ENCODE data around the gene POC1B.

The POC1B gene

DNA sequence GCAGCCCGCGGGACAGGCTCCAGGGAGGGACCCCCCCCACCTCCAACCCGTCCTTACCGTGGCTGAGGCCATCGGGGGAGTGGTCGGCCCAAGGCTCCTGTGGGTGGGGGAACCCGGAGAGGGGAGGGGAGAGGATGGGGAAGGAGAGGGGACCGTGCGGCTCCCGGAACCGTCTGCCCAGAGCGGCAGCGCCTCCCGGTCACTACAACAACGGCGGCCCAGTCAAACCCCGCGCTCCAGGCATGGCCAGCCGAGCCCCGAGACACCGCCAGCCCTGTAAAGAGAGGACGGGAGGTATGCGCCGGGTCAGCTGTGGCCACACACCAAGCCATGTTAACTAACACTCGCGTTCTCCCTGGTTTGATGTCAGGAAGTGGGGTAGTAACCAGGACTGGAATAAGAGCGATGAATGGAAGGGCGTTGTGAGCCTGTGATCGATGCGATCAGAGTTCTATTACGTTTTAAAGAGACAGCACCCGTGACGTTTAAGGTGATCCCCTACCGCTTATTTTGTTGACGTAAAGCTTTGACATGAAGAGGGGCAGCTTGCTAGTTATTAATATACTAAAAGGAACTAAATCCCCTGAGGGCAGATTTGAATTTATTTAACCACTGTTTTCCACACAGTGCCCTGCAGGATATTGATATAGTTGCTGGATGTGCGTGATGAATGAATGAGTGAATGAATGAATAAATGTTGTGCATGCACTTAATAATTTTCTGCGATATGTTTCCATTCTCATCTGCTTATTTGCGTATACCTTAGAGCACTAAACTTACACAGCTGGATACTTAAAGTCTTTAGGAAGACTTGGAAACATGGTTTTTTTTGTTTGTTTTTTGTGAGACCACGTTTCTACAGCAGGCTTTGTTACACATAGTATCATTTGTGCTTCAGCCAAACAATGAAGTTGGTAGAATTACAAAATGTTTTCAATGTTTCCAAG lies at the start of gene POC1B:
Gene POC1B (minus strand): TSS at position 224 of the 947 bp plus-strand sequence. CDS start 152 bp downstream, at position 72.
- DNase-seq = peak; percentile 85

DNA sequence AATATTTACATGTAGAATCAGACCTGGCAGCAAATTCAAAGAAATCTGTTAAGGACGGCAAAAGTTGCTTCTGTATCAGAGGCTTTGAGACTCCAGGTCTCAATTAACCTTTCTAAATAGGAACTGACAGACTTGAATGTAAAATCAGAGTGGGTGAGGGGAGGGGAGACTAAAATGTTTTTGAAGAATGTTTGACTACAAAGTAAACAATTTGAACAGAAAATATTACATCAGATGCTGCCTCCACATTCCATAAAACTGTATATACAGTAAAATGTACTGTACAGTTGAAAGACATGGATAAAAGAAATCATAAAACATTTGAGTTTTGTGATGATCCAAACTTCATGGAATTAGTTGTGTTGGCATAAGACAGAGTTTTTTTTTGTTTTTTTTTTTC lies 49.5 kb upstream of the POC1B start:
- DNase-seq = no peak

DNA sequence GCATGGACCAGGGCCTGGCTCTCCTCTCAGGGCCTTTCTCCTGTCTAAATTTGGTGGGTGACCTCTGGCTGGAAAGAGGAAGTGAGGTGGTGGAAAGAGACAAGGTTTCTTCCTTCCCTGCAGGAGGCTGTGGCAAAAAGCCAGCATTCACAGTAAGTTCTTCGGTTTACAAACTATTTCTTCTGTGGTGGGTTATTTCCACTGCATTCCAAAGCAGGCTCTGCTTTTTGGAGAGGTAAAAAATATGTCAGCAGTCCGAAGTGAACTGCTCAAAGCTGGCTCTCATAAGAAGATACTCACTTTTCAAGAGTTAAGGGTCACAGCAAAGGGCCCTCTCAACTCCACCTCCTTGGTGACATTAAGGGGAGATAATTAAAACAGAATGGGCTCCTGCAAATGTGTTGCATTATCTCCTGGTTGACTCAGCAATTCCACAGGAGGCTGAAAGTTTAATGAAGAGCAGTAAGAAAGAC lies 48.9 kb upstream of the POC1B start:
- DNase-seq = no peak

DNA sequence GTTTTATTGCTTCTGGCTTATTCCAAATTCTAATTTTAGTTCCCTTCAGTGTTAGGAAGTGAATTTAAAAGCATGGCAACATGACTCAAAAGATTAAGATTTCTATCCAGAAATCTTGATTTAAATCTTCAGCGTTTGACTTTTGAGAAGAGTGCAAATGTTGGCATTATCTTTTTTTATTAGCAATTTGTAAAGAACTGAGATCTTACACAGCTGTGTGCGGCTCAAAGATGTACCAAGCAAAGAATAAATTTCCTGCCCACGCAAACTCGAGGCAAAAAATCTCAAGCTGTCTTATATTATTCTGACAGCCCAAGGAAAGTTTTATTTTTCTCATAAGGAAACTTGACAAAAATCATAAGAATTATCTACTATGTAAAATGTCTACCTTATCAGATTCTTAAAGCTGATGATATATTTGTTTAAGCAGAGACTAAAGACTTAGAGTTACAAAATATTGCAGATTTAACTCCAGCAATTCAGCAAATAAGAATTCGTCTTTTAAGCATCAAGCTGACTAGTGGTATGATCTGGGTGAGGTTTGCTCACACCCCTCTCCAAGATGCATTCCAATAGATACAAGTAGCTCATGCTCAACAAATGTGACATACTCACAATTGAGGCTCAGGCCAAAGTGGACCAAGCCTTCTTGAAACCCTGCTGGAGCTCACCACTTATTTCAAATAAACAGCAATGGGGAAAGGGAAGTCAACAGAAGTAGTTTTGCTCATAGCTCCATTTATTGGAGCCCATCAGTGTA lies 47.4 kb upstream of the POC1B start:
- no peak for DNase-seq

DNA sequence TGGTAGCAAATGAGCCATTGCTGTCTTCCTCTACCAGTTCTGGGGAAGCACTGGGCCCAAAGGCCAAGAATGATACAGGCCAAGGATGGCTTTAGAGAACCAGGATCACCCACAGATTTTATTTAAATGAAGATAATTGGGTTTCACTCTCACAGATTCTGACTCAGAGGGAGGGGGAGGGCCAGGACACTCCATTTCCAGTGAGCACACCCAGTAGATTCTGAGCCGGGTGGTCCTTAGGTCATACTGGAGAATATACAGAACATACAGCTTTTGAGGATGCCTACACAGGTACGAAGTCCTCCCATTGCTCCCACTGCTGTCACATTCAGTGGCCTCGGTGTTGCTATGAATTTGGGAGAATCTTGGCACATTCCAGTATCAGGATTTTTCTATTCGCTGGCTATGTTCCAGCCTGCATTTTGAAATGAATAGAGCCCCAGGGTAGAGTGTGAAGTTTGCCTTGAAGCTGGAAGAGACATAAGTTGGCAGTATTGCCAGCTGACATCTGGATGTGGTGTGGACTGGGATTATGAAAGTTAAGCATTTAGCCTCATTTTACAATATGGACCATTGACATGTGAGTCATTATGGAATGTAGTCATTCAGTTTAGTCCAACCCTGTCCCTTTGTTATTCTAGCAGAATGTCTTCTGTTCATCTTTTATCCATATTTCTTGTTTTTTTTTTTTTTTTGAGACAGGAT lies 45.8 kb upstream of the POC1B start:
- no peak for DNase-seq

DNA sequence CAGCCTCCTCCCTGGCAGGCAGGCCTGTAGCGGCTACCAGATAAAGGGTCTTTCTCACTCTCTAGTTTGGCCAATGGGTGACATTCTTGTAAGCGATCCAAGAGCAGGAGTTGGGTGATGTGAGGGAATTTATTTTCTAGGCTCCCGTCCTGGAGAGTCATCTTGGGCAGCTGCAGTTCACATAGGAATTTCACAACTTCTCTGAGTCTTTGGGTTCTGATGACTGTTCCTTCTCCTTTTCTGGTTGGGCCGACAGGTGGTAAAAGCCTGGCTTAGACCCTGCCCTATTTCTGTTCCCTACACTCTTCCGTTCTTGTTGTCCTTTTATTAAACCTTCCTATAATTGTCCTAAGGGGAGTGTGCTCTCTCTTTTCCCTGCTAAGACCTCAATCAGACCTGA lies 42.6 kb upstream of the POC1B start:
- DNase-seq = no peak

DNA sequence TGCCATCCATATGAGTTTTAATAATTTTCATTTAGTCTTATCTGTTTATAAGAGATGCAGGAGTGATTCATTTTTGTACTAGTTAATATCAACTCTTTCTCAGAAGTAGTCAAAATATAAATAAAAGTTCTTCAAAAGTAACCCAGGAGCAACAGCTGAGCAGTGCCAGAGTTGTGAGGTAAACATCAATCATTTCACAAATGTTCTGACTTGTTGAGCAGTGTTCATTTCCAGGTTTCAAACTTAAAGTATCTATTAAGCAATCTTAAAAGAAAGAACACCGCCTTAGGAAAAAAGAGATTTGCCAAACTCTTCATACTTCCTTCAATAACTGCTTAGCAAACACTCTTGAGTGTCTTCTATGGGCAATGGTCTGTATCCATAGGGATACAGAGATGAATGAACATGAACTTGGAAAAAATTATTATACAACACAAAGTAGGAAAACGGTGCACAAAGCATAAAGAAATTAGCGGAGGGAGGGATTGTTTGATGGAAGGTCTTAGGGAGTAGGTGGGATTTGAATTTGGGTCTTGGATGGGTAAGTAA lies 41.9 kb upstream of the POC1B start:
- no peak for DNase-seq

DNA sequence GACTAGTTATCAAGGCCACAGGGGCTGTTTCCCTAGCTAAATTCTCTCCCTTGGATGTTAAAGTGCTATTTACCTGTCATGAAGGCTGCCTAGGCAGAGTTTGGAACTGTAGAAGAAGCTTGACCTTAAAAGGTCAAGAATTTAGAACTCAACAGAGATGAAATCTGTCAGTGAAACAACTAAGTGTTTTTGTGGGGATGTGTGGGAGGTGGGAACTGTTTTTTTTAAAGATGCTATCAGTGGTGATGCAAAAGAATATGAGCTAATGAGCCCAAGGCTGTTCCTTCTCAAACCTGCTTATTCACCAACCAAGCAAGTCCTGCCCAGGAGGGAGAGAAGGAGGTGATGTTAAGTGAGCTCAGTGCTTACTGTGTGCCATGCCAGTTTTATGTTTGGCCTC lies 40.8 kb upstream of the POC1B start:
- no peak for DNase-seq

DNA sequence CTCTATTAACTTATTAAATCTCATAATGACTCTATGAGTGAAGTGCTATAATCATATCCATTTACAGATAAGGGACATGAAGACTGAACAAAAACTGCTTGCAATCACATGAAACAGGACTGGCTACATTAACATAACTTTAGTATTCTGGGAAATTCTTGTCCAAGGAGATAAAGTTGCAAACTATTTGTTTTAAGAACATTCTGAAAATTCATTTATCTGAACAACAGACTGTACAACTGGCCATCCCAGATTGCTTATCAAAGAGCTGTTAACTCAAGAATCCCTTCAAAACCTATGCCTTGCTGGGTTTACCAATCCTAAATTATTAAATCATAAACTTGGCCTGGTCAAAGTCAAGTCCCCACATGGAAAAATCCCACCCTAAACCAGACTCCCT lies 39.2 kb upstream of the POC1B start:
- no peak for DNase-seq

DNA sequence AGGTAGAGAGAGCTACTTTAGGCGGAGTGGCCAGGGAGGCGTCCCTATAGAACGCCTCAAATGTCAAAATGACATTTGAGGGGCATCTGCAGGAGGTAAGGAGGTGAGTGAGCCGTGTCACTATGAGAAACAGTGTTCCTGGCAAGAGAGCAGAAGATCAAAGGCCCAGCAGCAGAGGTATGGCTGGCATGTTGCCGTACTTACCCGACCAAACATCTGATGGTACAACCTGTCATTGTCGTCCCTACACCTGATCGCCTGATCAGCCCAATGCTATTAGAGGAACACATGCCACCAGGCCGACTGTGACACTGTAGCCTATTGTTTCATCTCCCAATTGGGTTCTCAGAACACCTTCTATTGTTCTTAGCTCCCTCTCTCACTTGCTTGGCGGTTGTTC lies 33.9 kb upstream of the POC1B start:
- no peak for DNase-seq

DNA sequence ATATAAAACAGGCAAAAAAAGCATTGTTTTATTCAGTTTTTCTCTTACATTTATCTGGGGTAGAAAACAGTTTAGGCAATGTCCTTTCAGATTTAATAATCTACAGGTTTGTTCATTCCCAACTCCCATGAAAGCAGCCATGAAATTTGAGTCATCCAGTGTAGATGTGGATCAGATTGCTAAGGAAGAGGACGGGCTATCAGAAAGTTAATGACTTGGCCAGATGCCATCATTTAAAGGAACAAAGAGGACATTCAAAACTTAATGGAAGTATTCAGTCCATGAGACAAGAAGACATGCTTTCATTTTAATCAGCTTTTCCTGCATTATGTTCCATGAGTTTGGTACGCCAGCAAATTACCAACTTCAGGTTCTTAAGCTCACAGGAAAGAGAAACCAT lies 31.1 kb upstream of the POC1B start:
- no peak for DNase-seq

DNA sequence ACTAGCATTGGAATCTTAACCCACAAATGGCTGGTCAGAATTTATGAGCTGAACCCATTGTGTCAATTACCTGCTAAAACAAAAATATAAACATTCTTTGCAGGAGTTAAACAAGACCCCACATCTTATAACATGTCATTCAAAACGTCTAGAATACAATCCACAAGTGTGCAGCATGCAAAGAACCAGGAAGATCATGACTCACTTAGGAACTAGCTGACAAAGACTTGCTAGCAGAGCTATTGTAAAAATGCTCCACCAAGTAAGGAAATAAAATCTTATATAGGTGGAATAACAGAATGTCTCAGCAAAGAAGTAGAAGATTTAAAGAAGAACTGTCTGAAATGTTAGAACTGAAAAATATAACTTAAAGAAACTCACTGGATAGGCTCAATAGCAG lies 26.5 kb upstream of the POC1B start:
- no peak for DNase-seq

DNA sequence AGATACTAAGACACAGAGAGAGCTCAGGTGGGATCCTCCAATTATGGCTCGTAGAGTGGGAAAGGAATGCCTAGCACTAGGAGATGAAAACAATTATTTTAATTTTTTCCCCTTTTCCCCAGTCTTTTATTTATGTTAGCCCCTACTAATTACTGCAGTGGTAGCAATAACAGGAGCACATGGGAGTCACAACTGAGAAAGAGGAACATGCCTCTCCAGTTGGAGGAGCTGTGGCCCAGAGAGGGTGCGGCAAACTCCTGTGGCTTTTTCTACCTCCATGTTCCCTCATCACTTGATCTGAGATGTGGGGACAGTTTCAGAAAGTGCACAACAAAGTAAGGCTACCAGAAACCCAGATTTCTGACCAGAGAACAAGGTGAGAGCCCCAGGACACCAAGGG lies 25.9 kb upstream of the POC1B start:
- no peak for DNase-seq

DNA sequence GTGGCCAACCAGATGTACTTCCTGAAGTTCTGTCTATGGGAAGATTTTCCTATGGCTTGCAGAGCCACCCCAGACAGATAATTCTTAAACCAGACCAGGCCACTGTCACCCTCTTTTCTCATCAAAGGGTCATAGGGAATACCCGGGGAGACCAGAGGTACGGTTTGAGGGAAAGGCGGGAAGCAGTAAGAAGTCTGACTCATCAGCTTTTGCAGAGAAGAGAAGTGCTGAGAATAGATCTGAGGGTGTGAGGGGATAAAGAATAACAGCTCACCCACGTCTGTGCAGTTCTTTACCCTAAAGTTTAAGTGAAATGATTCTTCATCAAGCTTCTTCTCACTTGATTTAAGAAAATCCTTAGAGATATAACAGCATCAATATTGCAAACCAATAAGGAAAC lies 21.3 kb upstream of the POC1B start:
- no peak for DNase-seq

DNA sequence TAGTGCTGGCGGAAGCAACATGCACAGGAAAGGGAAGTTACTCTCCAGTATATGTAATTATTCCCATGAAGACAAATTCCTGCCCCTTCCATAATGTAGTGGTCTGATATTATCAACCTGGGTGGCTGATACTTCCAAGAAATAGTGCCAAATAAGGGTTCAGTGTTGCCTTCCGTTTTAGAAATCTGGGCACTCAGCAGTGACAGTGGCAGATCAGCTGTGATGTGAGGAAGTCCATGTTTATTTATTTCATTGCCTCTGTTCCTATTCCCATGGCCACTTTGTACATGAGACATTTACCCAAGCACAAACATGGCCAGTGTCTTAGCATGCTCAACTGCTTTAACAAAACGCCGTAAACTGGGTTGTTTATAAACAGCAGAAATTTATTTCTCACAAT lies 20.3 kb upstream of the POC1B start:
- DNase-seq = no peak

DNA sequence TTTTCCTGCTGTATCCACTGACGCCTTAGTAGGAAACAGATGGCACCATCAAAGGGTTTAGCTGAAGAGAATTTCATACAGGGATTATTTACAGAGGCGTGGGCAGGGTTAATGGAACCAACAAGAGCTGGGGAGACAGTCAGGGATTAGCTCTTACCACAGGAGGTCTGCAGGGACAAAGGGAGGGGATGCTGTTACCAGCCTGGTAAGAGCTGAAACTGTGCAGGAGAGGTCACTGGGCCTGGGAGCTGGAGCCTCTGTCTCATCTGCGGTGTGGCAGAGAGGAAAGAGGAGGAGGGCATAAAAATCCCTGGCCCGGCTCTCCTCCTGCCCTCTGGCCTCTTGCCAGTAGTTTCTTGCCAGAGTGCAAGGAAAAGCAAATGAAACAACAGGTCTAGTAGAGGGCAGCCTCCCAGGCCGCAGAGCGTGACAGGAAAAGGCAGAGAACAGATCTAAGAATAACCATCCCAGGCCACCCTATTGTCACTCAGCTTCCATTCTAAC lies 18.9 kb upstream of the POC1B start:
- no peak for DNase-seq

DNA sequence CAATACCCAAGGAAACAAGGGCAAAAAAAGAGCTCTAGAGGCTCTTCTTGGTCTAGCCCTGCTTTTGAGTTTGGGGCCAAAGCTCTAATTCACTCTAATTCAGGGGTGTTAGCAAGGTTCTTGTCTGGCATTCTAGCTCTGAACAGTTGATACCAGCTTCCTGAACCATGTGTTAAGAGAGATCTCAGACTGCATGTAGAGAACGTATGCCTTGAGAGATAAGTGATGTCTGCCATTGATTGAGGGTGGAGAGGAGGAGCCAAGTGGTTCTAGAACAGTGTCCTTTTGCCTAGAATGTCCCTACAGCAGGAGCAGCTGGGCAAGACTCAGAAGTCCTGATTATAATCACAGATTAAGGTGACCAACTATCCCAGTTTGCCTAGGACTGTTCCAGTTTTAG lies 18.2 kb upstream of the POC1B start:
- DNase-seq = no peak

DNA sequence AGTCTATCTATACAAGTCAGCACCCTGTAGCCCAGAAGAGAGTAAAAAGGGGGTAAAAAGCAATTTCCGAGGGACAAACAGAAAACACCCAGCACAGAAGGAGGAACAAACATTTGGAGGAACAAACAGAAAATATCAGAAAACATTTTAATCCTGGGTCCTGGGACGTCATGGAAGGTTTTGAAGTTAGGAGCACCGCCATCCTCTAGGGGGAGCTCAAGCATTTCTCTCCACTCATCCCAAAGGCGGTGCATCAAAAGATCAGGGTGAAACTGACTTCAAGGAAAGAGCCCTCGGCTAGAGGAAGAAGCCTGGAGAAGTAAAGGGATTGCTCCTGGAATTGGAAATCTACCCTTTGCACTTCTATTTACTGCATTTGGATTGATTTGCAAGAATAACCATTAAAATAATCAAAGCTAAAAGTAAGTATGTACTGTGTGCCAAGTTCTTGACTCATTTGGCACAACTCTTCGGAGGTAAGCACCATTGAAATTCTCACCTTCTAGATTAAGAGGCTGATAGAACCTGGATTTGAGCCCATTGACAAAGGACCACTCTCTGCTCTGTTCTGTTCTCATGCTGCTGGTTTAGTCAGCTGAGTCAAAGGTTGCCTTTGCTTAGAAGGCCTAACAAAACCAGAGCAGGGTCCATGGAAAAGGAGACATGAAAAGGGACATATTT lies 17.2 kb upstream of the POC1B start:
- peak; percentile 67 for DNase-seq

DNA sequence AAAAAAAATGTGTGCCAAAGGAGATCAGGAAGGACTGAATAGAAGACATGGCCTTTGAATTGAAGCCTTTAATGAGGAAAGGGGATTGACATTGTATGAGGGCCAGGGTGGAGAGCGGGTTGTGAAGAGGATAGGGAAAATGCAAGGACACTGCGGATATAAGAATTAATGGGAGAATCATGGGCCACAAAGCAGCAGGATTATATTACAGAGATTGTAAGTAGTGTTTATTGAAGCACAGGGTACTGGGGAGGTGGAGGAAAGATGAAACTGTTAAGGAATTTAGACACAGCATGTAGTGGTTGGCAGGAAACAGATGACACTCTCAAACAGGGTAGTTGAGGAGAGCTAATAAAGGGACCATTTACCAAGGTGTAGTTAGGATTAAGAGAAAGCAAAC lies 16.4 kb upstream of the POC1B start:
- no peak for DNase-seq

DNA sequence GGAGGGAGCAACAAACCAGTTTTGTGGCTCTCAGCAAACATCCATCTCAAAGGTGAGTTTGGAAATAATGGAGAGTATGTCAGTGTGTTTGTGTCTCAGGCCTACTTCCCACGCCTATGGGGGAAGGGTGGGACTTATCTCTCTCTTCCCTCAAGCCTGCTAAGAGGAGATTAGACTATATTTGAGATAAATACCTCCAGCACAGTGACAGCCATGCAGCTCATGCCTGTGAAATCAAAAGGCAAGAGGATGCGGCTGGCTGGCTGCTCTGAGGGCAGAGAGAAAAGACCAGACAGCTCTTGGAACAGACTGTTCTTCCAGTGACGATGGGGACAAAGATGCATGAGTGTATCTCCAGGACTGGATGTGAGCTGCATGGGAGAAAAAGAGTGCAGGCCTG lies 14.7 kb upstream of the POC1B start:
- DNase-seq = no peak

DNA sequence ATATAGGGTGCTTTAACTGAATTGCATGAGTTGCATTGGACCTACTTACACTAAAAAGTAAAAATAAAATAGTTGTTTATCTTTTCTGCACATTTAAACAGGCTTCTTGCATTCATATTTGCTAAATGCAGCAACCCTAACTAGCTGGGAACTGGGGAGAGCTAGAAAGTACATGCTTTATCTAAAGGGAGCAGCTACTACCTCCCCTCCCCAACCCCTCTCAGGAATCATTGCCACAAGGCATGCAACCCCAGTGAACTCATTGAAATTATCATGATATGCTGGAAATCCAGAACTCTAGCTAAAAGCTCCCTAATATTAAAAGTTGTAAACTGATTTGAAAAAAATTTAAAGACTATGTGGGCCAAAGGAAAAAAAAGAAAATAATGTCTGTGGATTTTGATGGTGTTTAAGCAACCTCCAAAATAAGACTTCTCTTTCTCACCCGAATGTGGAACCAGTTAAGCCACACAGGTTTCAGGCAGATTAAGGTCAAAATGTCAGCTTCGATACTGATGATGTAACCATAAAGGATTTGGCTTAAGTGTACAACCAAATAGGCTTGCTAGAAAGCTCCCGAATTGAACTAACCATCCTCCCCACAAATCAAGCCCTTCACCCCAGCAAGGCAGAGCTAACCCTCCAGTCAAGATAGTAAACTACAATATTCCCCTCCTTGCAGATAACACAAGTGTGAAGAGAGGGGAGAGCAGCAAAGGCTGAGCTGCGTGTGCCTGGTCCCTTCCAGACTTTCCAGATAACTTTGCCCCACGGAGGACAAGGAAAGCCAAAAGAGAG lies 13.8 kb upstream of the POC1B start:
- DNase-seq = no peak
